ENCODE results near the gene GSE1. TPM values are rescaled to one million over a fixed set of nuclear protein-coding genes. Genes with fewer than 3 reads are reported as not detected.

The GSE1 gene
- total RNA-seq, 4 donors from 2014 or later, result 79.7 to 196 (median 143) TPM

DNA sequence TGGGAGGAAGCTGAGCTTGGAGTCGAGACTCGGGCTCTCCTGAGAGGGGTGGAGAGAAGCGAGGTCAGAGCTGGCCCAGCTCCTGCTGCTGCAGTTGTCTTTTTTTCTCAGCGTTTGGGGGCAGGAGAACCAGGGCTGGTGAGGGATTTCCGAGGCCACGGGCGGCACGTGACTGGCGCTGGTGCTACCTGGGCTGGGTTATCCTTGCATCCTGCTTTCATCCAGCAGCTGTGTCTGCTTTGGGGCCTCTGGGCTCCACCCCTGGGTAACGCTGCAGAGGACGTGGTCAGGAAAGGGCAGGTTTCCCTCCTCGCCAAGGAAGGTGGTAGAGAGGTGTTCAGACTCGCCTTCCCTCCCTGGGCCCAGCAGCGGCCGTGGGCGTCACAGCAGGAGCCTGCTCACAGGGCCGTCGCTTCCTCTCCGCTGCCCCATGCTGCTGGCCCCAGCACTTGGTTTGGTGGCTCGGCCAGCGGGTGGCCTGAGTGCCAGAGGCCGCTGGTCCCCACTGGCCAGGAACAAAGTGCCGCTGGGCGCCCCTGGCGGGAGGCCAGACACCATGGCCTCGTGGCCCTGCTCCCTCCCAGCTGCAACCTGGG, 22.5 kb downstream of the GSE1 start:
- Histone ChIP-seq H3K27me3 (no peaks in the 10 kb centered on the region), H3K4me1 (peaks cover 0 to 3% (median 0%) of the 10 kb centered on the region in 4 donors), H3K4me3 (no peak overlapping the region), H3K36me3 (peaks cover 0 to 22% (median 0%) of the 10 kb centered on the region in 3 donors), H3K9me3 (no peaks in the 10 kb centered on the region), H3K27ac (no peak overlapping the region)
- TF ChIP-seq, protein P1, sequence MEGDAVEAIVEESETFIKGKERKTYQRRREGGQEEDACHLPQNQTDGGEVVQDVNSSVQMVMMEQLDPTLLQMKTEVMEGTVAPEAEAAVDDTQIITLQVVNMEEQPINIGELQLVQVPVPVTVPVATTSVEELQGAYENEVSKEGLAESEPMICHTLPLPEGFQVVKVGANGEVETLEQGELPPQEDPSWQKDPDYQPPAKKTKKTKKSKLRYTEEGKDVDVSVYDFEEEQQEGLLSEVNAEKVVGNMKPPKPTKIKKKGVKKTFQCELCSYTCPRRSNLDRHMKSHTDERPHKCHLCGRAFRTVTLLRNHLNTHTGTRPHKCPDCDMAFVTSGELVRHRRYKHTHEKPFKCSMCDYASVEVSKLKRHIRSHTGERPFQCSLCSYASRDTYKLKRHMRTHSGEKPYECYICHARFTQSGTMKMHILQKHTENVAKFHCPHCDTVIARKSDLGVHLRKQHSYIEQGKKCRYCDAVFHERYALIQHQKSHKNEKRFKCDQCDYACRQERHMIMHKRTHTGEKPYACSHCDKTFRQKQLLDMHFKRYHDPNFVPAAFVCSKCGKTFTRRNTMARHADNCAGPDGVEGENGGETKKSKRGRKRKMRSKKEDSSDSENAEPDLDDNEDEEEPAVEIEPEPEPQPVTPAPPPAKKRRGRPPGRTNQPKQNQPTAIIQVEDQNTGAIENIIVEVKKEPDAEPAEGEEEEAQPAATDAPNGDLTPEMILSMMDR (IDR thresholded peaks at IDR 0.05), result no peak
- TF ChIP-seq POLR2A (IDR thresholded peaks at IDR 0.05), result no peak
- no peak for DNase-seq

DNA sequence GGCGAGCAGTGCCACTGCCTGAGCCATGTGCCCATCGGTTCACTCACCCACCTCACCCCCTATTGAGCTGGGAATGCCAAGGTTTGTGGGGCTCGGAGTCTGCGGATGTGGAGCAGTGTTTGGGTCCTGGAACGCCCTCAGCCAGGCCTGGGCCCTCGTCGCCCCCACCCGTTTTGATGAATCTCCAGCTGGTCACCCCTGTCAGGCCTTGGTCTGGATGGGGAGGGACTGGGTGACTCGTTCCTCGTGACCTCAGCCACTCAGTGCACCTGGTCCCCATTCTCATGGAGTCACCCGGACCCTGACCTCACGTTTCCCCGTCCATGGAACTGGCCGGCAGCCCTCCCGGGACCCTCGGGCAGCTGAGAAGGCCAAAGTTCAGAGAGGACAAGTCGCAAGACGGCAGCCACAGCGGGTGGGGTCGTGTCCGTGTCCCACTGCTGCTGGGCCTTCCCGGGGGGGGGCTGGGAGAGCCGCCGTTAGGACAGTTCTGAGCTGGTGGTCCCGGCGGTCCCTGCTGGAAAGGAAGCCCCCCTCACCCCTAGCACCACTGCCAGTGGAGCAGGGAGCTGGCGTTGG, 23.2 kb downstream of the GSE1 start:
- no peak for TF ChIP-seq POLR2A (IDR thresholded peaks at IDR 0.05)
- TF ChIP-seq, protein P1 (IDR thresholded peaks at IDR 0.05), result no peak
- DNase-seq, result no peak
- H3K4me1 ChIP-seq, result peaks cover 0 to 4% (median 0%) of the 10 kb centered on the region in 4 donors
- peaks cover 0 to 22% (median 0%) of the 10 kb centered on the region in 3 donors for H3K36me3 ChIP-seq
- no peak overlapping the region for H3K27ac ChIP-seq
- H3K27me3 ChIP-seq, result no peaks in the 10 kb centered on the region
- no peak overlapping the region for H3K4me3 ChIP-seq
- no peaks in the 10 kb centered on the region for H3K9me3 ChIP-seq

DNA sequence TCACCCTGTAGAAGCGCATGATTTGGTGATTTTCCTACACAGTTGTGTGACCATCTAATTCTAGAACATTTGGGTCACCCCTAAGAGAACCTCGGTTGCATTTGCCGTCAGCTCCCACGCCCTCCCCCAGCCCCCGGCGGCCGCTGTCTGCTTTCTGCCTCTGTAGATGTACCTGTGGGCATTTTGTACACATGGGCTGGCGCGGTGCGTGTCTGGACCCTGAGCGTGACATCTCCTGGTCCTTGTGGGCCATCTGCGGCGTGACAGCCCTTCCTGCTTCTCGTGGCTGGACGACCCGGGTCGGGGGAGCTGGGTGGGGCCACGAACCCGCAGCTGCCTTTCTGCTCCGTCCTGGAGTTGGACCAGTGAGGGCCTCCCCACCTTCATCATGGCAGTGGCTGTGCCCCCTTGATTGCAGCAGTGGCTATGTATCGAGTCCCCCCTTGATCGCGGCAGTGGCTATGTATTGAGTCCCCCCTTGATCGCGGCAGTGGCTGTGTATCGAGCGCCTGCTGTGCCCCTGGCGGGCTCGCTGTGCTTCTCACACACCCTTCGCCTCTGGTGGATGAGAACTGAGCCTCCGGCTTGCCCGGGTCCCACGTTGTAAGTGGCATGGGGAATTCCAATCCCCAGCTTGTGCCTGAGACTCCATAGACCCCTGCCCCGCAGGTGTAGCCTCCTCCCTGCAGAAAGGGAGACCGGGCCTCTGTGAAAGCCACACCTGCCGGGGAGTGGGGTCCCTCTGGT, 24.1 kb downstream of the GSE1 start:
- Histone ChIP-seq H3K27ac (no peak overlapping the region), H3K4me3 (no peak overlapping the region), H3K9me3 (no peaks in the 10 kb centered on the region), H3K36me3 (peaks cover 0 to 22% (median 0%) of the 10 kb centered on the region in 3 donors), H3K27me3 (no peaks in the 10 kb centered on the region), H3K4me1 (peaks cover 0 to 13% (median 0%) of the 10 kb centered on the region in 4 donors)
- DNase-seq, result no peak
- TF ChIP-seq, protein P1 (IDR thresholded peaks at IDR 0.05), result no peak
- TF ChIP-seq POLR2A (IDR thresholded peaks at IDR 0.05), result no peak

DNA sequence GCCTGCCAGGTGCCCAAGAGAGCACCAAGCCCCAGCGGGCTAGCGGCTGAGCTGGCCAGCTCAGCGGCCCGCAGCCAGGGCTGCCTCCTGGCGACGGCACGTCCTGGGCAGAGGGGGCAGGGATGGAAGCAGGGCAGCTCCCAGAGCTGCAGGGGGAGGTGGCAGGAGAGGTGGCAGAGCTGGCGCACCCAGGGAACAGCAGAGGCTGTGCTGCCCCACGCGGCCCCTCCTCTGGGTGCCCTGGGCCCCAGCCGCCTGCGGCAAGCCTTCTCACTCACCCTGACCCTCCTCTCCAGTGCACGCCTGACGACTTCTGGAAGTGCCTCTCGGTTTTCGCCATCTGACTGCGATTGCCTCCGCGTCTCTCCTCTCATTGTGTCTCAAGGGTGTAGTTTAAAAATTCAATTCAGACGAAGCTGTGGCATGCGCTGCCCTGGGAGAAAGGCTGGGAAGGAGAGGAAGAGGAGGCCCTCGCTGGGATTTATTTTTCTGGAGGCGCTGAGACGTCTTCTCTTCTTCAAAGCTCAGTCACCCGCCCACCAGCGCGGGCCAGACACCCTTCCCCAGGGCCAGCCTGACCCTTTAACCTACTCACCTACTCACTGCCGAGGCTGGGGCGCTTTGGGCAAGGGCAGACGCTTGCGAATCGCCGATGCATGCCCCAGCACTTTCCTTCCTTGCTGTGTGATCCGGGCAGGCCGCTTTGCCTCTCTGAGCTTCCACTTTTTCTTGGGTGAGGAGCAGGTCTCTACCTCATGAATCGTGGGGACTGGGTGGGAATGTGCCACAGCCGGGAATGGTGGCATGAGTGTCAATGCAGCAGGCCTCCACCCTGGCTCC, 24.9 kb downstream of the GSE1 start:
- no peaks in the 10 kb centered on the region for H3K9me3 ChIP-seq
- H3K27ac ChIP-seq, result no peak overlapping the region
- no peaks in the 10 kb centered on the region for H3K27me3 ChIP-seq
- TF ChIP-seq, protein P1 (IDR thresholded peaks at IDR 0.05), result no peak
- no peak for TF ChIP-seq POLR2A (IDR thresholded peaks at IDR 0.05)
- no peak overlapping the region for H3K4me3 ChIP-seq
- peaks cover 0 to 16% (median 0%) of the 10 kb centered on the region in 4 donors for H3K4me1 ChIP-seq
- no peak for DNase-seq
- H3K36me3 ChIP-seq, result peaks cover 0 to 22% (median 0%) of the 10 kb centered on the region in 3 donors

DNA sequence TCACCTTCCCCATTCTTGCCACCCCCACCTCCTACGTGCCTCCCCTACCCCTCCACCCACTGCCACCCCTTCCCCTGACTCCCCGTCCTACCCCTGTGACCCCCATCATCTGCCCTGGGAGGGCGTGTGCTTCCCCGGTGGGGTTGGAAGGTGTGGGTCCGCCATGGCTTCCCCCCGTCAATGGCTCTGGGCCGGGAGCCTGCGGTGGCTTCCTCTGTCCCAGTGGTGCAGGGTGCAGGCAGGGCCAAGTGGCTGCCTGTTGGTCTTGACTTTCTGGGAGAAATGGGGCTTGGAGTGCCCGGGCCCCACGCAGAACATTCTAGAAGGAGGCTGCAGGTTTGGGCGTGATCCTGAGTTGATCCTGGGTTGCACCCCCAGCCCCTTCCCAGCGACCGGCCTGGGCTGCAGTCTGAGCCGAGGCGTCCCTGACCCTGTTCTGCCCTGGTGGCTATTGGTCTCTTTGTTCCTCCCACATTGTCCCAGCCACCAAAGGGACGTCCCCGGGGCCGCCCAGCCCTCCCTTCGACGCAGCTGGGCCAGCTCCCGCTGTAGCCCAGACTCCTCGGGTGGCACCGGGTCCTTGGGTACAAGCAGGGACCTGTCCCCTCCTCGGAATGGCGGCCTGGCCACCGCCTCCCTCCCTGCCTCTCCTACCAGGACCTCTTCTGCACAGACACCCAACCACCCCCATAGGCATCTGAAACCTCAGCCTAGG, 25.7 kb downstream of the GSE1 start:
- no peak for DNase-seq
- no peak overlapping the region for H3K27ac ChIP-seq
- TF ChIP-seq POLR2A (IDR thresholded peaks at IDR 0.05), result no peak
- TF ChIP-seq, protein P1 (IDR thresholded peaks at IDR 0.05), result no peak
- peaks cover 0 to 19% (median 0%) of the 10 kb centered on the region in 3 donors for H3K36me3 ChIP-seq
- H3K27me3 ChIP-seq, result no peaks in the 10 kb centered on the region
- H3K4me3 ChIP-seq, result no peak overlapping the region
- peaks cover 0 to 21% (median 0%) of the 10 kb centered on the region in 4 donors for H3K4me1 ChIP-seq
- H3K9me3 ChIP-seq, result no peaks in the 10 kb centered on the region
